Right atrium auricular region (tissue), 2 donors: ENCODE data around the gene PIK3C3. TPM values are rescaled to one million over a fixed set of nuclear protein-coding genes. Genes with fewer than 3 reads are reported as not detected.

Experiments
- DNase-seq: peaks from one replicate; pipeline ENCODE4 v3.0.0-alpha.2; 2019; ENCODE audit warnings: low spot score
- H3K27ac ChIP-seq, 2 donors: fragments of 200-600 bp; sonication (generic); 1 replicate in 1 of 2; 2 replicates in 1 of 2; pipeline ENCODE4 v1.5.1; 2016 to 2019
- H3K27me3 ChIP-seq, 2 donors: fragments of 200-600 bp; sonication (generic); one replicate each; pipeline versions ENCODE4 v1.5.1 to v1.6.0; 2017 to 2019
- H3K36me3 ChIP-seq: fragments of 200-600 bp; sonication (generic); one replicate; pipeline ENCODE4 v1.5.1; 2016
- H3K4me1 ChIP-seq, 2 donors: fragments of 200-600 bp; sonication (generic); one replicate each; pipeline versions ENCODE4 v1.5.1 to v1.6.0; 2017 to 2019
- H3K4me3 ChIP-seq, 2 donors: fragments of 200-600 bp; sonication (generic); 1 replicate in 1 of 2; 2 replicates in 1 of 2; pipeline ENCODE4 v1.5.1; 2017 to 2019; ENCODE audit warnings: mild to moderate bottlenecking in 1 of 2, moderate library complexity in 1 of 2
- H3K9me3 ChIP-seq, 2 donors: fragments of 200-600 bp; sonication (generic); one replicate each; pipeline ENCODE4 v1.5.1; 2019
- CTCF ChIP-seq, 2 donors: fragments of 200-600 bp; sonication (generic); IDR thresholded peaks; one replicate each; pipeline ENCODE4 v1.5.1; 2019; ENCODE audit warnings: antibody characterized with exemption in 2 of 2
- total RNA-seq, 2 donors: library from RNA; depleted of rRNA; stranded (reverse); fragments of >200 nt; gene quantifications; one replicate each; pipeline ENCODE4 v1.1.0, GENCODE V29; 2016

PIK3C3 gene
- total RNA-seq, 2 donors from 2014 or later: 17.9 to 32.2 TPM

DNA sequence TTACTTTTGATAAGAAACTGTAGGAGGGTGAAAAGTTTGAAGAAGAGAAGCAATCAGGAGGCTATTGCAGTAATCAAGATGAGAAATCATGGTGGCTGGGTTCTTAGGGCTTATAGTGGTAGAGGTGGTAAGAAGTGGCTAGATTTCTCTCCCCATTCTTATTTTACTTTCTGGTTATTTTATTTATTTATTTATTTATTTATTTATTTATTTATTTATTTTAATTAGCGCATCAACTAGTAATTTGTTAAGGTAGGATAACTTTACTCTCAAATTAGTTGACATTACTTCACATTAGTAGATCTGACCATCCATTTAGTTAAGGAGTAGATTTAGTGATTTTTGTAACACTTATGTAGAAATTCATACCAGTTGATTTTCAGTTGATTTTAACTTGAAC is 77.4 kb downstream of the PIK3C3 start:
- H3K36me3 ChIP-seq: peaks cover 49% of the 10 kb centered on the region

DNA sequence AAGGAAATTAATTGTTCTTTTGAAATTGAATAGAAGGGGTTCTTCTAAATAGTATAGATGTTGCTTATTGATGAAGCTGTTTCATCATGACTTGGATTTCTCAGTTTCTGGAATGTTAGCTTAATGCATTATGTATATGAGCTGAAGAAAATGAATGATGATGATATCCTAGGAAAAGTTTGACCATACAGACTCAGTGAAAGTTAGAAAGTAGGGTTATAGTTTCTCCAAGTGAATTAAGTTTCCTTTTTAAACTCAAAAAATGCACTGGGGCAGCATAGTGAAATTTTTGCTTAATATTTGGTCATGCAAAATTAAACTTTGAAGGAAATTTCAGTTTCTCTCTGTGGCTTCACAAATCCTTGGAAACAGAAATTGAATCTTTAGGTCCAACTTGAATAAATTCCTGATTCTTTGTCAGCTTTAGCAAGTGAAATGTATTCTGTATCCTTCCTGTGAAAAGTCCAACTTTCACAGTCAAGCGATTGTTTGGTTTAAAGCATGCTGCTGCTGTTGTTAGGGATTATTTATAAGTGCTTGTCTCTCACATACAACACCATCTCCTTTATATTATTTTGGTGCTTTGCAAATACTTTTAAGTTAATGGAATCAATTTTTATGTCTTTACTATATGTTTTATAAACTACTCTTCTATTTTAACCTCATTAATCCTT is 78.2 kb downstream of the PIK3C3 start:
- Histone ChIP-seq H3K4me3 (no peak overlapping the region), H3K4me1 (no peaks in the 10 kb centered on the region), H3K36me3 (peaks cover 57% of the 10 kb centered on the region), H3K9me3 (no peaks in the 10 kb centered on the region), H3K27ac (no peak overlapping the region), H3K27me3 (no peaks in the 10 kb centered on the region)
- TF ChIP-seq CTCF (IDR thresholded peaks at IDR 0.05): no peak
- DNase-seq: no peak

More for the DNA sequence above, 77.4 kb downstream of the PIK3C3 start:
- H3K4me3 ChIP-seq: no peak overlapping the region
- no peaks in the 10 kb centered on the region for H3K9me3 ChIP-seq
- DNase-seq: no peak
- no peak overlapping the region for H3K27ac ChIP-seq
- H3K4me1 ChIP-seq: no peaks in the 10 kb centered on the region
- no peaks in the 10 kb centered on the region for H3K27me3 ChIP-seq
- no peak for TF ChIP-seq CTCF (IDR thresholded peaks at IDR 0.05)

GRCh38 chr18:42038936-42039335 is 83.9 kb downstream of the PIK3C3 start:
- Histone ChIP-seq H3K4me3 (no peak overlapping the region), H3K4me1 (no peaks in the 10 kb centered on the region), H3K9me3 (no peaks in the 10 kb centered on the region), H3K27me3 (no peaks in the 10 kb centered on the region), H3K36me3 (peaks cover 48% of the 10 kb centered on the region), H3K27ac (no peak overlapping the region)
- DNase-seq: no peak
- TF ChIP-seq CTCF (IDR thresholded peaks at IDR 0.05): no peak

- Histone ChIP-seq H3K27me3 (no peaks in the 10 kb centered on the region), H3K9me3 (no peaks in the 10 kb centered on the region), H3K27ac (no peak overlapping the region), H3K4me3 (no peak overlapping the region), H3K36me3 (peaks cover 46% of the 10 kb centered on the region), H3K4me1 (no peaks in the 10 kb centered on the region)
- DNase-seq: no peak
- TF ChIP-seq CTCF (IDR thresholded peaks at IDR 0.05): no peak
These were observed 84.4 kb downstream of the PIK3C3 start for GRCh38 chr18:42039396-42039795.

- H3K4me1 ChIP-seq: no peaks in the 10 kb centered on the region
- no peak for DNase-seq
- H3K27me3 ChIP-seq: no peaks in the 10 kb centered on the region
- H3K27ac ChIP-seq: no peak overlapping the region
- H3K36me3 ChIP-seq: peaks cover 47% of the 10 kb centered on the region
- no peaks in the 10 kb centered on the region for H3K9me3 ChIP-seq
- no peak for TF ChIP-seq CTCF (IDR thresholded peaks at IDR 0.05)
- no peak overlapping the region for H3K4me3 ChIP-seq
These were observed 86.8 kb downstream of the PIK3C3 start for GRCh38 chr18:42041793-42042192.

- Histone ChIP-seq H3K27ac (no peak overlapping the region), H3K27me3 (no peaks in the 10 kb centered on the region), H3K9me3 (no peaks in the 10 kb centered on the region), H3K36me3 (peaks cover 31% of the 10 kb centered on the region), H3K4me1 (no peaks in the 10 kb centered on the region), H3K4me3 (no peak overlapping the region)
- no peak for TF ChIP-seq CTCF (IDR thresholded peaks at IDR 0.05)
- no peak for DNase-seq
These were observed 90.3 kb downstream of the PIK3C3 start for GRCh38 chr18:42045346-42045745.
